Osteoblast (primary cell): ENCODE data around the gene ACSM2B. TPM values are rescaled to one million over a fixed set of nuclear protein-coding genes. Genes with fewer than 3 reads are reported as not detected.
"Not testable (repeated sequence)": the region's sequence is repeated elsewhere in the genome, so short reads cannot be mapped to it uniquely, and the experiment has no call there.

Source experiments
- DNase-seq: peaks from one replicate; pipeline ENCODE4 v3.0.0; 2011; ENCODE audit warnings: low spot score, mixed read lengths; ENCODE audit not compliant: insufficient read length; ENCODE audit errors: missing footprints
- H2AFZ ChIP-seq: 2 replicates; pipeline ENCODE4 v1.6.0; 2011; ENCODE audit warnings: mild to moderate bottlenecking, low read length
- H3K27ac ChIP-seq: 2 replicates; pipeline ENCODE4 v1.5.1; 2011; ENCODE audit warnings: mild to moderate bottlenecking, low read depth, low read length, moderate library complexity
- H3K27me3 ChIP-seq: 2 replicates; pipeline ENCODE4 v1.6.0; 2012; ENCODE audit warnings: mild to moderate bottlenecking, control low read depth, inconsistent platforms, low read length, moderate library complexity; ENCODE audit not compliant: insufficient read depth
- H3K36me3 ChIP-seq: 2 replicates; pipeline ENCODE4 v1.5.1; 2011; ENCODE audit warnings: mild to moderate bottlenecking, low read length, control low read depth, moderate library complexity; ENCODE audit not compliant: insufficient read depth
- H3K4me1 ChIP-seq: 2 replicates; pipeline ENCODE4 v1.5.1; 2011; ENCODE audit warnings: mild to moderate bottlenecking, low read length, control low read depth, moderate library complexity; ENCODE audit not compliant: insufficient read depth
- H3K4me2 ChIP-seq: 2 replicates; pipeline ENCODE4 v1.6.0; 2011; ENCODE audit warnings: mild to moderate bottlenecking, low read length; ENCODE audit not compliant: insufficient read depth
- H3K4me3 ChIP-seq: fragments of 200-600 bp; sonication (generic); 3 replicates; pipeline ENCODE4 v1.5.1; 2012; ENCODE audit warnings: mild to moderate bottlenecking, low read length, inconsistent platforms; ENCODE audit not compliant: insufficient read depth
- H3K79me2 ChIP-seq: 2 replicates; pipeline ENCODE4 v1.6.0; 2012; ENCODE audit warnings: mild to moderate bottlenecking, low read length, control low read depth, inconsistent platforms; ENCODE audit not compliant: insufficient read depth
- H3K9me3 ChIP-seq: 2 replicates; pipeline ENCODE4 v1.5.1; 2011; ENCODE audit warnings: low read depth, low read length, control low read depth
- H4K20me1 ChIP-seq: 2 replicates; pipeline ENCODE4 v1.6.0; 2012; ENCODE audit warnings: mild to moderate bottlenecking, low read length, control low read depth; ENCODE audit not compliant: insufficient read depth
- total RNA-seq: library from RNA; depleted of rRNA; stranded (reverse); fragments of >200 nt; gene quantifications from 2 replicates; pipeline ENCODE4 v1.2.3, GENCODE V29; 2012
- TF ChIP-seq, protein P1 (sequence below): IDR thresholded peaks from 2 replicates; pipeline ENCODE4 v1.5.1; 2011; ENCODE audit warnings: mild to moderate bottlenecking, low read depth, low read length, moderate library complexity; ENCODE audit errors: extremely low read depth

ACSM2B gene
- total RNA-seq, 1 donor = not detected

DNA sequence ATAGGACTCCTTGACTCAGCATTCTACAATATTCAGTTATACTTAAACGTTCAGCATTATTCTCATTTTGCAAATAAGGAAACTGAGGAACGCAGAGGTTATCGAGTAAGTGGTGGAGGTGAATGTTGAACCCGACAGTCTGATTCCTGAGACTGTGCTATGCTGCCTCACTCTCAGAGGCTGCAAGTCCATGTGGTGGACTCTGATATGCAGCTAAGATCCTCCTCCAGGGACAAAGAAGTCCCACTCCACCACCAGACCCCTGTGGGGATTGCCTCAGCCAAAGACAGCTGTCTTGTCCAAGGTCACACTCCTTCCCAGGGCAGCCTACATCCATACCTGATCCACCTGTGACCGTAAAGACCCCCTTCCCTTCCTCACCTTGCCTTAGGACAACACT is 37.5 kb downstream of the ACSM2B start:
- Histone ChIP-seq H3K27ac (no peak overlapping the region), H3K4me2 (no peak overlapping the region), H3K4me1 (no peaks in the 10 kb centered on the region), H3K4me3 (no peak overlapping the region), H2AFZ (no peak overlapping the region), H3K36me3 (no peaks in the 10 kb centered on the region), H3K79me2 (no peaks in the 10 kb centered on the region), H4K20me1 (no peaks in the 10 kb centered on the region), H3K27me3 (no peaks in the 10 kb centered on the region), H3K9me3 (no peaks in the 10 kb centered on the region)
- TF ChIP-seq, protein P1, sequence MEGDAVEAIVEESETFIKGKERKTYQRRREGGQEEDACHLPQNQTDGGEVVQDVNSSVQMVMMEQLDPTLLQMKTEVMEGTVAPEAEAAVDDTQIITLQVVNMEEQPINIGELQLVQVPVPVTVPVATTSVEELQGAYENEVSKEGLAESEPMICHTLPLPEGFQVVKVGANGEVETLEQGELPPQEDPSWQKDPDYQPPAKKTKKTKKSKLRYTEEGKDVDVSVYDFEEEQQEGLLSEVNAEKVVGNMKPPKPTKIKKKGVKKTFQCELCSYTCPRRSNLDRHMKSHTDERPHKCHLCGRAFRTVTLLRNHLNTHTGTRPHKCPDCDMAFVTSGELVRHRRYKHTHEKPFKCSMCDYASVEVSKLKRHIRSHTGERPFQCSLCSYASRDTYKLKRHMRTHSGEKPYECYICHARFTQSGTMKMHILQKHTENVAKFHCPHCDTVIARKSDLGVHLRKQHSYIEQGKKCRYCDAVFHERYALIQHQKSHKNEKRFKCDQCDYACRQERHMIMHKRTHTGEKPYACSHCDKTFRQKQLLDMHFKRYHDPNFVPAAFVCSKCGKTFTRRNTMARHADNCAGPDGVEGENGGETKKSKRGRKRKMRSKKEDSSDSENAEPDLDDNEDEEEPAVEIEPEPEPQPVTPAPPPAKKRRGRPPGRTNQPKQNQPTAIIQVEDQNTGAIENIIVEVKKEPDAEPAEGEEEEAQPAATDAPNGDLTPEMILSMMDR = no peak
- no peak for DNase-seq

DNA sequence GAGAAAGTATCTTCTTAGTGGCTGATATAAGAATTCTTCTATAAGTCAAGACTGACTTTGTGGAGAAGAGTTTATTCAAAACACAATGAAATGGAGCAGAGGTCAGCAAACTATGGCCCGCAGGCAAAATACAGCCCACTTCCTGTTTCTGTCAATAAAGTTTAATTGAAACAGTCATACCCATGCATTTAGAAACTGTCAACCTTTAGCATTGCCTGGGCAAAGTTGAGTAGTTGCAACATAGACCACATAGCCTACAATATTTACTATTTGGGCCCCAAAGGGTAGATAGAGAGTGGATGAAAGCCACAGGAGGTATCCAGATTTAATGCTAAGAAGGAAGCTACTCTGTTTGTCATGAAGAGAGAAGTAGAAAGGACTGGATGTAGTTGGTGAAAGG is 38.0 kb downstream of the ACSM2B start:
- Histone ChIP-seq H4K20me1 (no peaks in the 10 kb centered on the region), H3K4me2 (no peak overlapping the region), H3K27ac (no peak overlapping the region), H3K4me3 (no peak overlapping the region), H3K36me3 (no peaks in the 10 kb centered on the region), H2AFZ (no peak overlapping the region), H3K27me3 (no peaks in the 10 kb centered on the region), H3K9me3 (no peaks in the 10 kb centered on the region), H3K4me1 (no peaks in the 10 kb centered on the region), H3K79me2 (no peaks in the 10 kb centered on the region)
- DNase-seq = no peak
- TF ChIP-seq, protein P1 = no peak

DNA sequence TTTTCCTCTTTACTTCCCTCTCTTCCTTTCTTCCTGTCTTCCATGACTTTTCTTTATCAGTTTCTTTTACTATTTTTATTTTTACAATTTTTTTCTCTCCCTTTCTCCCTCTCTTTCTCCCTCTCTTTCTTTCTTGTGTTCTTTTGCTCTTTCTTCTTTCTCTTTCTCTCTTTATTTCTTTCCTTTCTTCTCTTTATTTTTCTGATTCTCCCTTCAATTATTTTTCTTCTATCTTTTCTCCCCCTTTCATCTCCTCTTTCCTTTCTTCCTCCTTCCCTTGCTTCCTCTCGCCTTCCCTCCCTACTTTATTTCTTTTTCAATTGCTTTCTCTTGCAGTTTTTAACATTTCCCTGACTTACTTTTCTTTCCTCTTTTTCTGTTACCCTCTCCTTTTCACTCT is 39.5 kb downstream of the ACSM2B start:
- H4K20me1 ChIP-seq, H3K27ac ChIP-seq, H3K27me3 ChIP-seq, H3K9me3 ChIP-seq, DNase-seq, H3K79me2 ChIP-seq, H3K36me3 ChIP-seq, H3K4me1 ChIP-seq, H3K4me2 ChIP-seq, H3K4me3 ChIP-seq, H2AFZ ChIP-seq: not testable (repeated sequence)

DNA sequence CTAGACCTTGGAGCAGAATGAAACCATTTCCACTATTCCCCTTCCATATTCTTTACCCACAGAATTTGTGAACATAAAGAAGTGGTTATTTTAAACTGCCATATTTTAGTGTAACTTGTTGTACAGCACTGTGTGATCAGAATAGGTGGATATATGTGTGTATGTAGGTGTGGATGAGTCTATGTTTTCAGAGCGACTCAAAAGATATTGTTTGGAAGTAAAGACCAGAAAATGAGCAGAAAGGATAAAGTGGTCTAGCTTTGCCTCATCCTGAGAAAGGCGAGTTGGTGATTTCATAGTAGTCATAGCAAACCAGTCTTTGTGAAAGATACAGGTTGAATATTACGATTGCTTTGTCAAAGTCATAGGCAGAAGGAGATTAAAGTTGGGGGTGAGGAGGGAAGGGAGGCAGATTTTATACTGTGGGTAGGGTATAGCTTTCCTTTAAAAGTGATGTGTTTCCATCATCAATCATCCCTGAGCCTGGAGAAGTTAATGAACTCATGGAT is 43.8 kb downstream of the ACSM2B start:
- not testable (repeated sequence) for H3K79me2 ChIP-seq, DNase-seq, H4K20me1 ChIP-seq, H3K9me3 ChIP-seq, H3K27me3 ChIP-seq, H2AFZ ChIP-seq, H3K4me3 ChIP-seq, H3K4me1 ChIP-seq, H3K36me3 ChIP-seq, H3K27ac ChIP-seq, H3K4me2 ChIP-seq

DNA sequence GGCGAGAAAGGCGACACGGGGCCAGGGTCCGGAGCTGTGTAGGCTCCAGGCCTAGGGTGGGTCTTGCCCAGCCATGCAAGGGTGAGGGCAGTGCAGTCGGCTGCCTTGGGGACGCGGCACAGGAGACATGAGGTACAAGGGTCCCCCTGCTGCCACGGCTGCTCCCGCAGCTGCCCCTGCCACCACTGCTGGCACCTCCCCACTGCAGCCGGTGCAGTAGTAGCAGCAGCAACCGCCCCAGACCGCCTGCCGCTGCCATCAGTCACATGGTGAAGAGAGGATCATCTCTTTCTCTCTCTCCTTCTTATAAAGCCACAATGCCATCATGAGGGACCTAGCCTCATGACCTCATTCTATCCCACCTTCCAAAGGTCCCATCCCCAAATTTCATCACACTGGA is 44.4 kb downstream of the ACSM2B start:
- not testable (repeated sequence) for H3K79me2 ChIP-seq, H4K20me1 ChIP-seq, H3K4me1 ChIP-seq, H2AFZ ChIP-seq, H3K27me3 ChIP-seq, H3K4me3 ChIP-seq, H3K4me2 ChIP-seq, H3K36me3 ChIP-seq, H3K9me3 ChIP-seq, H3K27ac ChIP-seq, DNase-seq
